ENCODE measurements around the gene CHRNE.

GRCh38 chr17:4862720-4863119, 40.2 kb downstream of the CHRNE start:
- TF ChIP-seq CTCF (IDR thresholded peaks at IDR 0.05), result no peak
- TF ChIP-seq POLR2A (IDR thresholded peaks at IDR 0.05), result no peak

Measured in adrenal gland (tissue), 5 donors.